SHP77 (cell line): ENCODE data around the gene ARHGEF38.
"Not testable (repeated sequence)": the region's sequence is repeated elsewhere in the genome, so short reads cannot be mapped to it uniquely, and the experiment has no call there.

Experiments used
- DNase-seq, 2 experiments: peaks; one replicate each; lab custom pipeline; 2025; lab: John Stamatoyannopoulos, UW

Gene ARHGEF38

GRCh38 chr4:105714071-105714521 is 161.7 kb downstream of the ARHGEF38 start:
- no peak for DNase-seq

GRCh38 chr4:105714932-105715331 is 162.5 kb downstream of the ARHGEF38 start:
- DNase-seq: no peak

GRCh38 chr4:105715692-105716278 is 163.4 kb downstream of the ARHGEF38 start:
- no peak for DNase-seq

- DNase-seq: no peak
These were observed 166.8 kb downstream of the ARHGEF38 start for GRCh38 chr4:105719204-105719603.

- no peak for DNase-seq
These were observed 173.2 kb downstream of the ARHGEF38 start for GRCh38 chr4:105725623-105726022.

GRCh38 chr4:105729895-105730294 is 177.5 kb downstream of the ARHGEF38 start:
- DNase-seq: not testable (repeated sequence)
